Measurements from ENCODE around the gene APP.
"Not testable (repeated sequence)": the region's sequence is repeated elsewhere in the genome, so short reads cannot be mapped to it uniquely, and the experiment has no call there.

APP gene

DNA sequence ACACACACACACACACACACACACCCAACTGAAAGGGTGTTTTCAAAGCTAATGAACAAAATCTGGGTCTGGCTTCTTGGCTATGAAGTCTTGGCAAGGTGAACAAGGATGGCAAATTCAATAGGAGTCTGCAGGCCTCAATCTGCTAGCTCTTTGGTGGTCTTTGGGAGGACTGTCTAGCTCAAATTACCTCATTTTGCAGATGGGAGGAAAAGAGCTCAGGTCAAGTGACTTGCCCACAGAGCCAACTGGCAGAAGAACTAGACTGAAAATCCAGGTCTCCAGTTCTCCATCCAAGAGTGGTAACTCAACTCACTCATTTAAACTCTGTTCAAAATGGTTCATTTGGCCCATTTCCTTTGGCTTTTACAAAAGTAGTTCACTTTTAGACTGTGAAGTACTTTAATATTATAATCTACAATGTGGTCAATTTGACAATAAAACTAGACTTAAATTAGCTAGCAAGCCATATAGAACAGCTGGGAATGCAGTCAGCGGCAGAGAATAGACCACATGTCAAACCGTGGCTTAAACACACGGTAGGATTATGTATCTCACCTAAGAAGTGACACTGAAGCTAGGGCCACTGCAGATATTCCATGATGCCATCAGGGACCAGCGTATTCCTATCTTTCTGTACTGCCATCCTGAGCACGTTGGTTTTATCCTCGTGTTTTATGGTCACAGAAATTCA is 112.9 kb downstream of the APP start:
- DNase-seq = no peak

DNA sequence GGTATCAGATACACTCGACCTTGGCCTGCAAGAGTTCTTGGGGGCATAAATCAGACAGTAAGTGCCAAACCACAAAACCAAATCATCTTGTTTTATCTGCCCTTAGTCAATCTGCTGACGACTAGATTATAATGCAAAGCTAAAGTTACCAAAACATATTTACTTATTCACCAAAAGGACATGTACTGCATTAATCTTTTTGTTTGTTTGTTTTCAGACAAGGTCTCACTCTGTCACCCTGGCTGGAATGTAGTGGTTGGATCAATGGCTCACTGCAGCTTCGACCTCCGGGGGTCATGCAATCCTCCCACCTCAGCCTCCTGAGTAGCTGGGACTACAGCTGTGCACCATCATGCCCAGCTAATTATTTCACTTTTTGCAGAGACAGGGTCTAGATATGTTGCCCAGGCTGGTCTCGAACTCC is 114.7 kb downstream of the APP start:
- DNase-seq = no peak

DNA sequence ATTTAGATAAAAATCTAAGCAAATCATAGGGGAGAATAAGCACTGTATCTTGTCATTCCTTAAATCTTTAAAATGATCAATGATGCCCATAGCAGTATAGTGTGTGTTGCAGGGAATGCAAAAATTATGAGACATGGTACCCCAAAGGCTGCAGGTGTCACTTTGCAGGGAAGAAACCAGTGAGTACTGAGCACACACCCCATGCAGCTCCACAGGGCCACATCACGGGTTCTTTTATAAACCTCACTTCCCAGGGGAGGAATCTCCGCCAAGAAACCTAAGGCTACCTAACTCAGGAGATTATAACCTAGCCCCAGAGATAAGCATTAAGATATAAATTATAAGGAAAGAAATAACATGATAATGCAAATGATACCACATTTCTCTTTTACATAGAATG is 115.6 kb downstream of the APP start:
- DNase-seq = no peak

DNA sequence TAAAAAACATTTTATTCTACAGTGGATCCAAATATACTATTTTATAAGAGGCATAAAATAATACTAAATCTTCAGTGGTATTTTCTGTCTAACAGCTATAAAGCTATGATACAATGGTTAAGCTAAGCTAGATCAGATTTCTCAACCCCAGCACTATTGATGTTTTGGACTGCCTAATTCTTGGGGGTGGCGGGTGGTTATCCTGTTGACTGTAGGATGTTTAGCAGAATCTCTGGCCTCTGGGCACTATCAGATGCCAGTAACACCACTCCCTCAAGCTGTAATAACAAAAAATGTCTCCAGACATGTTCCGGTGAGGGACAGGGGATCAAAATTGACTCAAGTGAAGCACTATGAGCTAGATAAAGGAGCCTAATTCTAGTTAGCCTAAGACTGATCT is 118.5 kb downstream of the APP start:
- no peak for DNase-seq

DNA sequence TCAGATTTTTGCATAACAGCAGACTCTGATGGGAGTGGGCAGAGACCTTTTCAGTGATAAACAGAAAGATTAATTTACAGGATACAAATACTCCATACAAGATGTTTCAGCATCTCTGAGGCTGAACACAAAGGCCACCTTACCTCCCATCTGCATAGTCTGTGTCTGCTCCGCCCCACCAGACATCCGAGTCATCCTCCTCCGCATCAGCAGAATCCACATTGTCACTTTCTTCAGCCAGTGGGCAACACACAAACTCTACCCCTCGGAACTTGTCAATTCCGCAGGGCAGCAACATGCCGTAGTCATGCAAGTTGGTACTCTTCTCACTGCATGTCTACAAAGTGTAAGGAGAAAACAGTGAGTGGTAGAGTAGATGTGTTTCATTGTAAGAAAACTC is 119.7 kb downstream of the APP start:
- no peak for DNase-seq

DNA sequence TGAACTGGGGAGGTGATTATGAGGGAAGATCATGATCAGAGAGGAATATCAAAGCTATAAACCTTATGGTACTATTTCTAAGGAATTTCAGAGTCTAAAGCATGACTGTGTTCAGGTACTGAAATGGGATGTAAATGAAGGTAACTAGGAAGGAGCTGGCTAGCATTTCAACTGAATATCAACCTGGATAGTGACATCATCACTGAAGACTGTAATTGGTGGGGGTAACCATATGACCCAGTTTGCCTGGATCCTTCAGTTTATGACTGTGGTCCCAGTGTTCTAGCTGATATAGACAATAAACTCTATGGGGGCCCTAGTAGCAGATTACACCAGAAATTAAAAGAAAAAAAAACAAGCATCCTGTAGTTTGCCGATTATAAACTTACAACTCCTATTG is 120.8 kb downstream of the APP start:
- no peak for DNase-seq

DNA sequence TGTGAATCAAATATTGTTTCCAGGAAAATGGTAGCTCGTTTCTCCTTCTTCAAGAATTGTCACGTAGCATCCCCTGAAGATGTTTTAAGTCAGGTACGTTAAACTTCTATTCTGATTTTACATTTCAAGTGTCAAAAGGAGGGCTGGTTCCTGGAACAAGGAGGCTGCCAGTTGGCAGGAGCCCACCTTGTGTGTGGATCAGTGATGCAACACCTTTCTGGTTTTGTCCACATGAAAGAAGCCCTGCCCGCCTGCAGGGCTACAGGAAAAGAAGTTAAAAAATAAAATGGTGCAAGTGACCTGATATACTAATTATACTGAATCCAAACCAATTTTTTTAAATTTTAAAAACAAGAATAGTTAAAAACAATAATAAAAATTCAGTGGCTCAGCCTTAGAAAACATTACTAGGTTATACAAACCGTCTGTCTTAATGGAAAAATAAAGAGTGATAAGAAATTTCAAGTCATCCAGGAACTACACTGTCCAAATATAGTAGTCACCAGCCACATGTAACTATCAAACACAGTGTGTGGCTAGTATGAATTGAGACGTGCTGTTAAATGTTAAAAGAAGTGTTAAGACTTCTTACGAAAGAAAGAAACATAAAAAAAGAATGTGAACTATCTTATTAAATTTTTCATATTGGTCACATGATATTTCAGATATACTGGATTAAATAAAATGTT is 123.1 kb downstream of the APP start:
- DNase-seq = no peak

DNA sequence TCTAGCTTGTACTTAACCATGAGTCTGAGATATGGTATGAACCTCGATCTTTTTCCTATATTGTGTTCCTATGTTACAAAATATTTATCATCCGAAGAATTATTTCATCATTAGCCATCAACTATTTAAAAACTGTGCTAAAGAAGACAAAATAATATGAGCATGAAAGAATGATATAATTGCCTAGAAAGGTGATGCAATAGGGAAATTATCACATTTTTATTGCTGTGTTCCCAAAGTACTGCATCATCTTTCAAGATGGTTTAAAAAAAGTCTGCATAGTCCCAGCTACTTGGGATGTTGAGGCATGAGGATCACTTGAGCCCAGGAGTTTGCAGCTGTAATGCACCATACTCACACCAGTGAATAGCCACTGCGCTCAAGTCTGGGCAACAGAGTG is 126.7 kb downstream of the APP start:
- DNase-seq = no peak

DNA sequence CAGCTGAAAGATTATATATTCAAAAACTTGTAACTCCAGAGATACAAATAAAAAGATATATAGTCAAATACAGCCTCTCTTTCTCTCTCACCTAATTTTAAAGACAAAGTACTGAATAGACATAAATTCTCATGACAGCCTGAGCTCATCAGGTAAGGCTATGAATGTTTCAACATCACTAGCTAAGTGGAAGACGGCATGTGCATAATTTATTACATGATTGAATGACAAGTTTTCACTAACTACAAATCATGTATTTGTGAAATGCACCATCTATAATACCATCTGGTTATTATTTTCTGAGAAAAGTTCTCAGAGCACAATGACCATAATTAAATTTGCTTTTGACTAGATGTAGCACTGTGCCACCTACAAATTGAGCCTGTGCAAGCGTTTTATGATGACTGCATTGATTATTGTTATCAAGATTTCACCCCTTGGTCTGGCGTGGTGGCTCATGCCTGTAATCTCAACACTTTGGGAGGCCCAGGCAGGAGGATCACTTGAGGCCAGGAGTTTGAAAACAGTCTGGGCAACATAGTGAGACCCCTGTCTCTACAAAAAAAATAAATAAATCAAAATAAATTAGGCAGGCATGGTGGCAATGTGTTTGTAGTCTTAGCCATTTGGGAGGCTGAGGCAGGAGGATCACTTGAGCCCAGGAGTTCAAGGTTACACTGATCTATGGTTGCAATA is 128.2 kb downstream of the APP start:
- DNase-seq = no peak

DNA sequence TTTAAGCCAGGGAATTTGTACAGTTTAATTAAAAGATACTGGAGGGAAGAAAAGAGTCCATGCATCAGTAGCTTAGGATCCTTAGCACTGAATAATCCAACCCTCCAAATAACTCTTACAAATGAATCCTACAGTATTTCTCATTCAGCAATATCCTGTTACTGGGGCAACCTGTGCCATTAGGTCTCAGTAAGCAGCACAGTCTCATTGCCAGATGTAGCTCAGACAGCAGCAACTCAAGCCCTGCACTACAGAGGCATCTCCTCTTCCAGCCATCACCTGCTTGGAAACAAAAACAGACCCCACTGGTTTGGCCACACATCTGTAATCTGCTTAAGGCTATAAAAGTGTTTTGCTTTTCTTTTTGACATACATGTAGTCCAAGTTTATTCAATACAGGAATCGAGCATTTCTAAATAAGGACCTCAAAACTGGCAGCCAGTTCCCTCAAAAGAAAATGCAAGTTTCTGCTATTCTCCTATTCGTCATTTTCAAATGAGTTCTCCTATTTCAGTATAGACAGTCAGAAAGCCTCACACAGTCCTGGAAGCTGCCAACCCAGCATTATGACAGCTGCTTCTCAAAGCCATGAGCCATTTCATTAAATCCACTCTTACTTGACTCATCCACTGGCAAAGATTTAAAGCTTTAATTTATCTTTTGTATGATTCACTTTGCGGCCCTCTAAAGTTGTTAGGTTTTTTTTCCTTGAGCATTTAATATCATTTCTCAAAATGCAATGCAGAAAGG is 129.0 kb downstream of the APP start:
- no peak for DNase-seq

DNA sequence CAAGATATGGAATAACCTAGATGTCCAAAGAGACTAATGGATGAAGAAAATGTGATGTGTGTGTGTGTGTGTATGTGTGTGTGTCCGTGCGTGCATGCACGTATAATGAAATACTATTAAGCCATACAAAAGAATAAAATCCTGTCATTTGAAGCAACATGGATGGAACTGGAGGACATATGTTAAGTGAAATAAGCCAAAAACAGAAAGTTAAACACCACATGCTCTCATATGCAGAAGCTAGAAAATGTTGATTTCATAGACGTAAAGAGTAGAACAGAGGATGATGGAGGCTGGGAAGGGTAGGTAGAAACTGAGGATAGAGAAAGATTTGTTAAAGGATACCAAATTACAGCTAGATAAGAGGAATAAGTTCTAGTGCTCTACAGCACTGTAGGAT is 133.7 kb downstream of the APP start:
- no peak for DNase-seq

DNA sequence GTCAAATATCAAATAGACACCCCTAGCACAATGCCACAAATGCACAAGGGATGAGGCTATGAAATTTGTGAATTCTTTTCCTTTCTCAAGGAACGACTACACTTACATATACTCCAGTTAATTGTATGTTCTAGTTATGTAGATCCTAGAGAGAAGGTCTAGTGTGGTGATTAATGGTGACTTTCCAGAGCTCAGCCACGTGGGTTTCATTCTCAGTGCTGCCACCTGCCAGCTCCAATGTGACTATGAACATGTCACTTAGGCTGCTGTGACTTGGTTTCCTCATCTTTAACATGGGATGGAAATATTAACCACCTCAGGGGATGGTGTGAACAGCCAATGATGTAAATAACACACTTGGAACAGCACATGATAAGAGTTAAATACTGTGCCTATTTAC is 138.3 kb downstream of the APP start:
- DNase-seq = no peak

DNA sequence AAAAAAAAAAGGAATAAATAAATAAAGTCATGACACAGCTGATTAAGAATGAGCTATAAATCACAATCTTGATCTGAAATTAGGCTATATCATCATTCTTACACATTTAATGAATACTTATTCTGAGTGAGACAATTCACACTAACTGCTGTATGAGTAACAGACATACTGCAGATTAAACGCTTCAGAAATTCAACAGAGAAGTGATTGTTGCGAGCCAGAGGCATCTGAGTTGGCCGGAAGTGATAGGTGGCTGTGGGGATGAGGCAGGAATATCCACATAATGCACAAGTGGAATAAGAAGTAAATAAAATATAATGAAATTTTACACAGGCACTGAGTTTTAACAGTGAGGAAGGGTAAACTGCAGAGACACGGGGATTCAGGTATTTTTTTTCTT is 142.4 kb downstream of the APP start:
- DNase-seq = no peak

DNA sequence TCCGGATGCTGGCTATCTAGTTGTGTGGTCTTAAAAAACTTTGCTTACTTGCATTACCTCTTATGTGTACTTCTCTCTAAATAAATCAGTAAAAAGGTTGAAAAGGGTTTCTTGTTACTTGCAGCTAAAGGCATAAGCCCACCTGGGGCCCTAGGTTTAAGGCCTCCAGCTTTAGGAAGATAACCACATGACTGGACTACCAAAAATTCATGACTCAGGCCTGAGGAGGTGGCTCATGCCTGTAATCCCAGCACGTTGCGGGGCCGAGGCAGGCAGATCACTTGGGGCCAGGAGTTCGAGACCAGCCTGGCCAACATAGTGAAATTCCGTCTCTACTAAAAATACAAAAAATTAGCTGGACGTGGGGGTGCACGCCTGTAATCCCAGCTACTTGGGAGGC is 142.9 kb downstream of the APP start:
- DNase-seq = no peak

DNA sequence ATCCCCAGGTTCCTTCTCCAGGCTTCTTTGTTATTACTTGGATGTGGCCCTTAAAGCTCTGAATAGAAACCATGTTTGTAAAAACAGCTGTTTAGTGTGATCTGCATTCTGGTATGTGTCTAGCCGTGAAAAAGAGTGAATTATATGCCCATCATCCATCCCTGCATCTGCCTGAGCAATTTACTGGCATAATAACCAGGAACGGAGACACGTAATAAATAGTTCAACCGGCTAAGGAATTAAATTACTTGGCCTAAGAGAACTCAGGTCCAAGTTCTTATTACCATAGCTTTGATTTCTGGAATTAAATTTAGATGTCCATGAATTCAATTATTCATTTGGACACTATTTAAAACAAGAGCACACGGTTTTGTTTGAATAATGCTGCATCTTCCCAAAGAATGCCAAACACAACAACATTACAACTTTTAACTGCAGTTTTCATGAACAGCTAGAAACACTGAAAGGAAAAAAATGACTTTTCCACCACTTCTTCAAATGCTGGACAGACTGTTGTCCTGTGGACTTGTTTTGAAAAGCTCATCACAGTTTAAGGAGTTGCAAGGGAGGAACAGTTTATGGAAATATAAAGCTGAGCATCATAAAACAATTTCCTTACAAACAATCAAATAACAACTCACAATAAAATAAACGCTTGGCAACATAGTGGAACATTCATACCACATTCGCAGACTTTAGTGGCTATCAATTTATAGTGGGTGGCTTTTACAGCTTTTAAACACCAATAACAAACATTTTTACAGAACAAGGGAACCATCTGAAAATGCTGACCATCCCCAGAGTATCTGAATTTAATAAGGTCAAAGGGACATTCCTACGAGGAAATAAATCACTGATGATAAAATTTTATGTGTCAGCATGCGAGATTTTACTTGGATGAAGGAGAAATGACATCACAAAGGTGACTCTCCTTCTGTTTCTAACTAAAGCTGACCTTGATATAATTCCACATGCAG is 144.7 kb downstream of the APP start:
- no peak for DNase-seq

DNA sequence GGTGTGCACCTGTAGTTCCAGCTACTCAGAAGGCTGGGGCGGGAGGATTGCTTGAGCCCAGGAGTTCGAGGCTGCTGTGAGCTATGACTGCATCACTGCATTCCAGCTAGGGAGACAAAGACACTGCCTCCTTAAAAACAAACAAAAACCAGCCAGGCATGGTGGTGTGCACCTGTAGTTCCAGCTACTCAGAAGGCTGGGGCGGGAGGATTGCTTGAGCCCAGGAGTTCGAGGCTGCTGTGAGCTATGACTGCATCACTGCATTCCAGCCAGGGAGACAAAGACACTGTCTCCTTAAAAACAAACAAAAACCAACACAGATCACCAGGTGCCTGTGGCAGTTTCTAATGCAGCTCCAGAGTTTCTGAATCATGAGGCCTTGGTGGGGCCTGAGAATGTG is 147.2 kb downstream of the APP start:
- not testable (repeated sequence) for DNase-seq

DNA sequence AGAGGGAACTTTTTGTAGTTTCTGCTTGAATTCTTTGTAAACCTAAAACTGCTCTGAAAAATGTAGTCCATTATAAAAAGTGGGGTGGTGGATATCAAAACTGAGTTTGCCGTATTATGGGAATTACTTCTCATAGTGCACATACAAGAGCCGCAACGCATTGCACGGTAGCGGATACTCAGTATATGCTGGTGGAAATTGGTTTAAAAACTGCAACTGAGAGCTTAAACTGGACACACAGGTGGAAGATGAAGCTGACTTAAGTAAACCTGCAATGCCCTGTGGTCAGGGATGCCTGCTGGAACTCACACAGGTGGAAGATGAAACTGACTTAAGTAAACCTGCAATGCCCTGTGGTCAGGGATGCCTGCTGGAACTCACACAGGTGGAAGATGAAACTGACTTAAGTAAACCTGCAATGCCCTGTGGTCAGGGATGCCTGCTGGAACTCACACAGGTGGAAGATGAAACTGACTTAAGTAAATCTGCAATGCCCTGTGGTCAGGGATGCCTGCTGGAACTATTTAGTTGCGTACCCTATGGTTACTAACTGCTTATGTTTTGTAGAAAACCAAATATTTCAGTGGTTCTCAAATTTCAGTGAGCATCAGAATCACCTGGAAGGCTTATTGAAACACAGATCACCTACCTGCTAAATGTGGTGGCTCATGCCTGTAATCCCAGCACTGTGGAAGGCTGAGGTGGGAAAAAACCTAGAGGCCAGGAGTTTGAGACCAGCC is 147.8 kb downstream of the APP start:
- not testable (repeated sequence) for DNase-seq

DNA sequence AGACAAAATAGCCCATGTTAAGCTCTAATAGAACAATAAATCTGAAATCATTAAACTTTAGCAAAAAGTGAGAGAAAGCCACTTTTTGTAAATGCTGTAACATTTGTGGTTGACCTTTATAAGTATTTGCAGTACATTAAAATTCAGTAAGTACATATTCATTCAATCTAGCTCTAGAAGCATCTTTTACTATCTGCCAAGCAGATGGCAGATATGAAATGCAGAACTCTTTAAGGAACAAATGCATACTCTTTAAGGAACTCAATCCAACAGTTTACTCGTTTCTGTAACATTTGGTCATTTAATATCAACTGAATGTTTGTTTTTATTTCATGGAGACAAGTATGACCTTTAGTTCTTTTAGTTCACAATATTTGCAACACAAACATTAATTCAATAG is 150.1 kb downstream of the APP start:
- no peak for DNase-seq

DNA sequence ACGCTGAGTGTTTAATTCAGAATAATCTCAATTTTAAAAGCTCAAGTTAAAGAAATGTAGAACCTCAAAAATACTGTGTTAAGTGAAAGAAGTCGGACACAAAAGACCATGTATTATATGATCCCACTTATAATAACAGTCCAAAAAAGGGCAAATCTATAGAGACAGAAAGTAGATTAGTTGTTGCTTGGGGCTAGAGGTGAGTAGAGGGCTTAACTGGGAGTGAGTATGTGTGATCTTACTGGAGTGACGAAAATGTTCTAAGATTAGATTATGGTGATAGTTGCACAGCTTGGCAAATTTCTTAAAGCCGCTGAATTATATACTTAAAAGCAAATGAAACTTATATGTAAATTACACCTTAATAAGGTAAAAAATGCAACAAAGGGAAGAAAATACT is 150.5 kb downstream of the APP start:
- DNase-seq = no peak

DNA sequence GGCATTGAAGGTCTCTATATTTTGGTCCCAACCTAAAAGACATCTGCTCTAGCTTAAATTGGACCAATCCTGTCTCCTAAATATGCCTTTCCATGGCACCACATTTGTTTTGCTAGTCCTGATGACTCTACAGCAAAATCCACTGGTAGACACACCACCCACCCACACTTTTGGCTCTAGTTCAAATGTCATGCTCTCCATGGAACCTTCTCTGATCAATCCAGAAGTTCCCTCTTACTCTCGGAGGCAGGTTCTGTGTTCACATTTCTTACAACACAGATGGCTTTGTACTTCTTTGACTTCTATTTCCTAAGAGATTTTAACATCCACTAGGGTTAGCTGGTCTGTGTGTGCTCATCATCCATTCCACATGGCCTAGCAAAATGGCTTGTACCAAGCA is 151.3 kb downstream of the APP start:
- DNase-seq = no peak

DNA sequence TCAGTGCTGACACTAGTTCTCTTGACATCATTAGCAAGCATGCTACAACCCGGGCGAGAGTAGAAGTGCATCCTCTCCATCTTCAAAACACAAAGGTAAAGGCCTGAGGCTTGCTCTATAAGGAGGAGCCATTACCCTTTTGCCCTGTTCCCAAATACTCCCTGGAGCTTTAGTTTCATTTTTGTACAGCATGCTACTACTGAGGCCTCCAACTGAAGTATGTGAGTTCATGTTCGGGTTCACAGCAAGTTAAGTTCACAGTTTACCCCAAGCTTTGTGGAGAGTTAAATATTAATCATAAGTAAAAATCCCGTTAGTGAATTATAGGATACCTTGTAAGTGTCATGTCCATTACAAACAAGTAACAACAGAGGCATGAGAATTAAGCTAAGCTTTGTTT is 156.6 kb downstream of the APP start:
- no peak for DNase-seq

DNA sequence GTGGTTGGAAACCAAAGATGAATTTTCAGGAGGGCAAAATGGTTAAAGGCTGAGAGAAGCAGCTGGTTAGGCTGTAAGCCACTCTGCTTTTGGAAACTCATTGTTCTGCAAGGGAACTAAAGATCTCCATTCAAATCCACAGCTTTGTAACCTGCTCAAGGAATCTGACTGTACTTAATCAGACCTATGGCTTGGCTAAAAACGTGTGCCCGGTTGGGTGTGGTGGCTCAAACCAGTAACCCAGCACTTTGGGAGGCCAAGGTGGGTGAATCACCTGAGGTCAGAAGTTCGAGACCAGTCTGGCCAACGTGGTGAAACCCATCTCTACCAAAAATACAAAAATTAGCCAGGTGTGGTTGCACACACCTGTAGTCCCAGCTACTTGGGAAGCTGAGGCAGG is 158.1 kb downstream of the APP start:
- DNase-seq = not testable (repeated sequence)

Data from activated CD4-positive, CD25-positive, alpha-beta regulatory T cell treated with anti-CD3 and anti-CD28 coated beads, Interleukin-2, amount 50 U/mL, for 72 hours (primary cell).